ENCODE results near the gene NACAD.

DNA sequence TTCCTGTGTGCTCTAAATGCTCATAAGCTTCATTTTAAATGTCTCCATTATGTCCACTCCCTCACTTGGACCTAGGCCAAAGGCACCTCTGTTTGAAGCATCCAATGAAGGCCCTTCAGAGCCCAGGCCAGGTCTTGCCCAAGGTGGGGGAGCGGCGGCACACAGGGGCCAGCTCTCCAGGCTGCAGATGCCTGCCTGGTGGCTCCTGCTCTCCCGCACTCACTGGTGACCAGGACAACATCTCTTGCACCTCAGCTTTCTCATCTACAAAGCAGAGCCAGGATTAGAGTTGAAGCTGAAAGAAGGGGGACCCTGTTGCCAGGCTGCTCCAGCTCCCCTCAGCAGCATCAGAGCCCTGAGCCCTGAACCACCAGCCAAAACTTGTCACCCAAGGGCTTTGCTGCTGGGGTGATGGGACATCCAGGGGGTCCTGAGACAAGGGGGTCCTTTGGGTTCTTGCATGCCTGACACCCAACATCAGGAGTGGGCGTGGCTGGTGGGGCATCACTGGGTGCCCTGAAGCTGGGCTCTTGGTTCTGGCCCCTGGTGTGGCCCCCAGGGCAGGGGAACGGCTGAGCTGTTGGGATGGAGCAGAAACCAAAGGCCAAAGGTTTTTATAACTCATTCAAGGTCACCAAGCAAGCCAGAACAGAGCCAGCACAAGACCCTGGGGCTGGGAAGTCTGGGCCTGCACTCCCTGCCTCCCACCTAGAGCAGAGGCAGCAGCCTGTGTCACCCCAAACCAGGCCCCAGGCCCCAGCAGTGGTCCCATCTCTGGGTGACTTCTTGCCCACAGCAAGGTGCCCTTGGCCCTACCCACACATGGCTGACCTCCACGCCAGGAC is 1.2 kb downstream of the NACAD start:
- TF ChIP-seq, protein P1, sequence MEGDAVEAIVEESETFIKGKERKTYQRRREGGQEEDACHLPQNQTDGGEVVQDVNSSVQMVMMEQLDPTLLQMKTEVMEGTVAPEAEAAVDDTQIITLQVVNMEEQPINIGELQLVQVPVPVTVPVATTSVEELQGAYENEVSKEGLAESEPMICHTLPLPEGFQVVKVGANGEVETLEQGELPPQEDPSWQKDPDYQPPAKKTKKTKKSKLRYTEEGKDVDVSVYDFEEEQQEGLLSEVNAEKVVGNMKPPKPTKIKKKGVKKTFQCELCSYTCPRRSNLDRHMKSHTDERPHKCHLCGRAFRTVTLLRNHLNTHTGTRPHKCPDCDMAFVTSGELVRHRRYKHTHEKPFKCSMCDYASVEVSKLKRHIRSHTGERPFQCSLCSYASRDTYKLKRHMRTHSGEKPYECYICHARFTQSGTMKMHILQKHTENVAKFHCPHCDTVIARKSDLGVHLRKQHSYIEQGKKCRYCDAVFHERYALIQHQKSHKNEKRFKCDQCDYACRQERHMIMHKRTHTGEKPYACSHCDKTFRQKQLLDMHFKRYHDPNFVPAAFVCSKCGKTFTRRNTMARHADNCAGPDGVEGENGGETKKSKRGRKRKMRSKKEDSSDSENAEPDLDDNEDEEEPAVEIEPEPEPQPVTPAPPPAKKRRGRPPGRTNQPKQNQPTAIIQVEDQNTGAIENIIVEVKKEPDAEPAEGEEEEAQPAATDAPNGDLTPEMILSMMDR (IDR thresholded peaks at IDR 0.05) = no peak
- TF ChIP-seq POLR2A (IDR thresholded peaks at IDR 0.05; ENCODE audit: low read length) (no peak), TFCP2L1 (CRISPR knock-in tag; IDR thresholded peaks at IDR 0.05) (no peak), POLR2AphosphoS2 (conservative IDR thresholded peaks at IDR 0.05; ENCODE audit: low read length) (no peak), EP300 (IDR thresholded peaks at IDR 0.05) (no peak), ZNF302 (CRISPR knock-in tag; IDR thresholded peaks at IDR 0.05) (no peak), ZFP36 (IDR thresholded peaks at IDR 0.05; ENCODE audit: borderline replicate concordance, partially characterized antibody) (no peak), KDM5A (IDR thresholded peaks at IDR 0.05) (no peak)
- TF ChIP-seq, protein P2, sequence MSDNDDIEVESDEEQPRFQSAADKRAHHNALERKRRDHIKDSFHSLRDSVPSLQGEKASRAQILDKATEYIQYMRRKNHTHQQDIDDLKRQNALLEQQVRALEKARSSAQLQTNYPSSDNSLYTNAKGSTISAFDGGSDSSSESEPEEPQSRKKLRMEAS (IDR thresholded peaks at IDR 0.05) = no peak
- TF ChIP-seq, protein P3, sequence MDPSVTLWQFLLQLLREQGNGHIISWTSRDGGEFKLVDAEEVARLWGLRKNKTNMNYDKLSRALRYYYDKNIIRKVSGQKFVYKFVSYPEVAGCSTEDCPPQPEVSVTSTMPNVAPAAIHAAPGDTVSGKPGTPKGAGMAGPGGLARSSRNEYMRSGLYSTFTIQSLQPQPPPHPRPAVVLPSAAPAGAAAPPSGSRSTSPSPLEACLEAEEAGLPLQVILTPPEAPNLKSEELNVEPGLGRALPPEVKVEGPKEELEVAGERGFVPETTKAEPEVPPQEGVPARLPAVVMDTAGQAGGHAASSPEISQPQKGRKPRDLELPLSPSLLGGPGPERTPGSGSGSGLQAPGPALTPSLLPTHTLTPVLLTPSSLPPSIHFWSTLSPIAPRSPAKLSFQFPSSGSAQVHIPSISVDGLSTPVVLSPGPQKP (IDR thresholded peaks at IDR 0.05; ENCODE audit: low read depth, low read length) = no peak
- TF ChIP-seq, protein P4, sequence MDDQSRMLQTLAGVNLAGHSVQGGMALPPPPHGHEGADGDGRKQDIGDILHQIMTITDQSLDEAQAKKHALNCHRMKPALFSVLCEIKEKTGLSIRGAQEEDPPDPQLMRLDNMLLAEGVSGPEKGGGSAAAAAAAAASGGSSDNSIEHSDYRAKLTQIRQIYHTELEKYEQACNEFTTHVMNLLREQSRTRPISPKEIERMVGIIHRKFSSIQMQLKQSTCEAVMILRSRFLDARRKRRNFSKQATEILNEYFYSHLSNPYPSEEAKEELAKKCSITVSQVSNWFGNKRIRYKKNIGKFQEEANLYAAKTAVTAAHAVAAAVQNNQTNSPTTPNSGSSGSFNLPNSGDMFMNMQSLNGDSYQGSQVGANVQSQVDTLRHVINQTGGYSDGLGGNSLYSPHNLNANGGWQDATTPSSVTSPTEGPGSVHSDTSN (IDR thresholded peaks at IDR 0.05) = no peak
